Testis (tissue), 3 donors: Measurements from ENCODE around the gene P2RY6. TPM values are rescaled to one million over a fixed set of nuclear protein-coding genes. Genes with fewer than 3 reads are reported as not detected.

Experiments used
- DNase-seq: peaks from one replicate; pipeline ENCODE4 v3.0.0-alpha.2; 2019
- H3K27ac ChIP-seq, 2 donors: fragments of 200-600 bp; sonication (generic); one replicate each; pipeline ENCODE4 v1.5.1; 2019
- H3K27me3 ChIP-seq: fragments of 200-600 bp; sonication (generic); one replicate; pipeline ENCODE4 v1.5.1; 2019
- H3K36me3 ChIP-seq: fragments of 200-600 bp; sonication (generic); one replicate; pipeline ENCODE4 v1.5.1; 2017; ENCODE audit warnings: low read depth; ENCODE audit errors: missing control alignments
- H3K4me1 ChIP-seq: fragments of 200-600 bp; sonication (generic); one replicate; pipeline ENCODE4 v1.5.1; 2019
- H3K4me3 ChIP-seq, 2 donors: fragments of 200-600 bp; sonication (generic); one replicate each; pipeline ENCODE4 v1.5.1; 2017 to 2019
- H3K9me3 ChIP-seq: fragments of 200-600 bp; sonication (generic); one replicate; pipeline ENCODE4 v1.5.1; 2017
- POLR2A ChIP-seq: fragments of 450-650 bp; IDR thresholded peaks from one replicate; pipeline ENCODE4 v1.6.1; 2017; ENCODE audit warnings: antibody characterized with exemption, mild to moderate bottlenecking, moderate library complexity
- WGBS, 2 donors: methylation state at CpG; one replicate each; pipeline ENCODE4 v1.1.5; 2018; 5-methylcytosine and 5-hydroxymethylcytosine counted together
- intact Hi-C: fragments of 100-400 bp; cut with DNase I; formaldehyde crosslinking; loops from one replicate; pipeline ENCODE4 v1.15.1; 2023; ENCODE audit warnings: low total_unique reads
- polyA plus RNA-seq: library from polyadenylated mRNA; stranded (reverse); fragments of 350-450 nt; fragmentation: Illumina TruSeq; extraction: RNeasy Lipid Tissue Mini Kit (QIAGEN cat#74804); gene quantifications from one replicate; pipeline ENCODE4 v1.2.3, GENCODE V29; 2014; ENCODE audit warnings: low read depth, low replicate concordance; ENCODE audit not compliant: insufficient read depth
- total RNA-seq, 2 donors: library from RNA; depleted of rRNA; stranded (reverse); fragments of >200 nt; gene quantifications; one replicate each; pipeline ENCODE4 v1.2.3, GENCODE V29; 2016
- TF ChIP-seq, protein P1 (sequence below), 3 experiments: fragments of 450-650 bp in 2 of 3; fragments of 200-600 bp in 1 of 3; sonication (generic) in 1 of 3; IDR thresholded peaks; one replicate each; pipeline ENCODE4 v1.5.1; 2016 to 2019; ENCODE audit warnings: antibody characterized with exemption in 3 of 3, mild to moderate bottlenecking in 2 of 3, moderate library complexity in 1 of 3

Gene P2RY6
- total and polyA plus RNA-seq, 3 donors from 2014 or later = 0.25 to 2.7 (median 0.47) TPM

DNA sequence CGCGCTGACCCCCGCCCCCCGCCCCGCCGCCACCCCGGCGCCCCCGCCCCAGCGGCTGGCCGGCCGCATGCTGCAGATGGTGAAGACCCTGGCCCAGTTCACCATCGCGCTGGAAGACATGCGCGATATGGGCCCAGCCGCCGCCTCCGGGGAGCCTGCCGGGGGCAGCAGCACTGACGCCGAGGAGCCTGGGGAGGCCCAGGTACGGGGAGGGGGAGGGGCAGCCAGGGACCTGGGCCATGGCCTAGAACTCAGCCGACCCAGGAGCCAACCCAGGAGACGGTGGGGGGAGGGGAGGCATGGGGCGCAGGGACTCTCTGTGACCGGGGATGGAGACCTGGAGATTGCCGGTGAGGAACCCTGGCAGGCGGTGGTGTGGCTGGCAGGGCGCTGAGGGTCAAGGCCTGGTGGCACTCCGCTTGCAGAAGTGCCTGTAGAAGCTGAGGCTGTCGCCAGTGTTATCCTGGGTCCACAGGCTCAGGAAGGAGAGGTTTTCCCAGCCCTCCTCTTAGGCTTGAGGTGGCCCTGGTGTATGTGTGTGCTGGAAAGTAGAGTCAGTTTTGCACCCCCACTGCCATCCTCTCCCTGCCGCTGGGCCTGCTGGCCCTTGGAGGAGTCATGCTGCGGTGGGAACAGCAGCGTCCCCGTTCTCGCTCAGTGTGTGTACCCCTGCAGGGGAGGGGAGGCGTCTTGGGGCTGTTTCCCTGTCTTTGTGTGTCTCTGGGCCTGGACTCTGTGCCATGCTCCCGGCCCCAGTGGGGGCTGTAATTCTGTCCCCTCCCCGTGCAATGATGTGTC, 71.1 kb downstream of the P2RY6 start:
- no peaks in the 10 kb centered on the region for H3K27me3 ChIP-seq
- peak overlapping the region; percentile 37 to 45 for H3K4me3 ChIP-seq
- H3K4me1 ChIP-seq = peaks cover 29% of the 10 kb centered on the region
- no peak for DNase-seq
- intact Hi-C loops = loop anchor here (5.0 to 10.0 kb wide), 2 partner anchors 36 to 52 kb away; partner anchors contain the start of gene ARHGEF17
- TF ChIP-seq, protein P1, sequence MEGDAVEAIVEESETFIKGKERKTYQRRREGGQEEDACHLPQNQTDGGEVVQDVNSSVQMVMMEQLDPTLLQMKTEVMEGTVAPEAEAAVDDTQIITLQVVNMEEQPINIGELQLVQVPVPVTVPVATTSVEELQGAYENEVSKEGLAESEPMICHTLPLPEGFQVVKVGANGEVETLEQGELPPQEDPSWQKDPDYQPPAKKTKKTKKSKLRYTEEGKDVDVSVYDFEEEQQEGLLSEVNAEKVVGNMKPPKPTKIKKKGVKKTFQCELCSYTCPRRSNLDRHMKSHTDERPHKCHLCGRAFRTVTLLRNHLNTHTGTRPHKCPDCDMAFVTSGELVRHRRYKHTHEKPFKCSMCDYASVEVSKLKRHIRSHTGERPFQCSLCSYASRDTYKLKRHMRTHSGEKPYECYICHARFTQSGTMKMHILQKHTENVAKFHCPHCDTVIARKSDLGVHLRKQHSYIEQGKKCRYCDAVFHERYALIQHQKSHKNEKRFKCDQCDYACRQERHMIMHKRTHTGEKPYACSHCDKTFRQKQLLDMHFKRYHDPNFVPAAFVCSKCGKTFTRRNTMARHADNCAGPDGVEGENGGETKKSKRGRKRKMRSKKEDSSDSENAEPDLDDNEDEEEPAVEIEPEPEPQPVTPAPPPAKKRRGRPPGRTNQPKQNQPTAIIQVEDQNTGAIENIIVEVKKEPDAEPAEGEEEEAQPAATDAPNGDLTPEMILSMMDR (IDR thresholded peaks at IDR 0.05) = no peak
- no peak for TF ChIP-seq POLR2A
- 23 to 33% methylated on average over 8 to 40 of the region's 40 CpGs for WGBS, 2 donors
- H3K27ac ChIP-seq = no peak overlapping the region
- no peaks in the 10 kb centered on the region for H3K36me3 ChIP-seq
- no peaks in the 10 kb centered on the region for H3K9me3 ChIP-seq

DNA sequence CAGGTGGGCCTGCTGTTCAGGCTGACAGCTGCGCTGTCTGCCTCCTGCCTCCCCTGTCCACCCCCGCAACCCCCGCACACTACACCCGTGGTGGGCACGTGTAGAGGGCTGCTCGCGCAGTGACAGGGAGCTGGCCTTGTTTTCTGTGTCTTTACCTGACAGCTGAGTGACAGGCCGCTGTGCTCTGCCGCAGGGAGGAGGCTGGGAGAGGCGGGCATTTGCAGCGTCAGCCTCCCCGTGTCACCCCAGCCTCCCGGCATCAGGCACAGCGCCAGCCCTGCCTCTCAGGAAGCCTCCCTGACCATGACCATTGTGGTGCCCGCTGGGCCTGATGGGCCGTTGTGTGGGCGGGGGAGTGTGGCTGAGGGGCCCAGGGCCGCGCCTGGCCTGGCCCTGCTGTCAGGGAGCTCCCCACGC, 72.1 kb downstream of the P2RY6 start:
- Histone ChIP-seq H3K36me3 (no peaks in the 10 kb centered on the region), H3K27ac (no peak overlapping the region), H3K9me3 (no peaks in the 10 kb centered on the region), H3K4me1 (peaks cover 21% of the 10 kb centered on the region), H3K4me3 (no peak overlapping the region), H3K27me3 (no peaks in the 10 kb centered on the region)
- WGBS, 2 donors = 40% methylated on average over 19 of the region's 20 CpGs; no CpG with 5 or more reads in 1 of the 2 donors
- intact Hi-C loops = loop anchor here (5.0 to 10.0 kb wide), 2 partner anchors 37 to 51 kb away; partner anchors contain the start of gene ARHGEF17
- no peak for TF ChIP-seq POLR2A
- TF ChIP-seq, protein P1 (IDR thresholded peaks at IDR 0.05) = no peak
- peak; percentile 80 for DNase-seq

DNA sequence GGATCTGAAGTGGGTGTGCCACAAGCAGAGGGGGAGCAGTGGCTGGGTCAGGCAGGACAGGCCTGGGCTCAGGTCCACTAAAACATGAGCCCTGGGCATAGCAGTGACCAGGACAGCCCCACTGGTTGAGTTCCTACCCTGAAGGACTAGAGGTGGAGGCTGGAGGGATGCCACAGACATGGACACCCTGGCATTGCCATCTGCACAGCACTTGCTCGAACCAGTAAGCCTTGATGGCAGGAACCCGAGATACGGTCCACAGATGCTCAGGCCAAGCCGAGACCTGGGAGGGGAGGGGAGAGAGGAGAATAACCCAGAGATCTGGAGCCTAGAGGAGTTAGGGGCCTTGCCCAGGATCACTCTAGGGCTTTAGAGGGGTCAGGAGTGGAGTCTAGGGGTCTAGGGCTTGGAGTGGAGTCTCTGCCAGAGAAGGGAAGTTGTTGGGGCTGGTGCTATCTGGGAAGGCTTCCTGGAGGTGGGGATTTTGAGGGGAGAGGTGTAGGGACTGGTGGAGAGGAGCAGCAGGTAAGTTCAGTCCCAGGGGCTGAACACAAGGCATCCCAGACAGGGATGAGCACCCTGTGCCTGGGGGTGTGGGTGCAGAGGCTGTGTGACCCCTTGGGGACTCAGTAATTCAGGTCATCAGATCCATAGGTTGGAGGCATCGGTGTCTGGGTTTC, 73.5 kb downstream of the P2RY6 start:
- no peaks in the 10 kb centered on the region for H3K27me3 ChIP-seq
- no peak for DNase-seq
- peaks cover 24% of the 10 kb centered on the region for H3K4me1 ChIP-seq
- intact Hi-C loops = loop anchor here (10.0 kb wide), 1 partner anchor 49 kb away; no protein-coding TSS in a partner anchor
- 72 to 90% methylated on average over 2 to 5 of the region's 5 CpGs for WGBS, 2 donors
- H3K4me3 ChIP-seq = no peak overlapping the region
- no peak overlapping the region for H3K27ac ChIP-seq
- TF ChIP-seq, protein P1 (IDR thresholded peaks at IDR 0.05) = no peak
- no peak for TF ChIP-seq POLR2A
- no peaks in the 10 kb centered on the region for H3K36me3 ChIP-seq
- H3K9me3 ChIP-seq = no peaks in the 10 kb centered on the region

DNA sequence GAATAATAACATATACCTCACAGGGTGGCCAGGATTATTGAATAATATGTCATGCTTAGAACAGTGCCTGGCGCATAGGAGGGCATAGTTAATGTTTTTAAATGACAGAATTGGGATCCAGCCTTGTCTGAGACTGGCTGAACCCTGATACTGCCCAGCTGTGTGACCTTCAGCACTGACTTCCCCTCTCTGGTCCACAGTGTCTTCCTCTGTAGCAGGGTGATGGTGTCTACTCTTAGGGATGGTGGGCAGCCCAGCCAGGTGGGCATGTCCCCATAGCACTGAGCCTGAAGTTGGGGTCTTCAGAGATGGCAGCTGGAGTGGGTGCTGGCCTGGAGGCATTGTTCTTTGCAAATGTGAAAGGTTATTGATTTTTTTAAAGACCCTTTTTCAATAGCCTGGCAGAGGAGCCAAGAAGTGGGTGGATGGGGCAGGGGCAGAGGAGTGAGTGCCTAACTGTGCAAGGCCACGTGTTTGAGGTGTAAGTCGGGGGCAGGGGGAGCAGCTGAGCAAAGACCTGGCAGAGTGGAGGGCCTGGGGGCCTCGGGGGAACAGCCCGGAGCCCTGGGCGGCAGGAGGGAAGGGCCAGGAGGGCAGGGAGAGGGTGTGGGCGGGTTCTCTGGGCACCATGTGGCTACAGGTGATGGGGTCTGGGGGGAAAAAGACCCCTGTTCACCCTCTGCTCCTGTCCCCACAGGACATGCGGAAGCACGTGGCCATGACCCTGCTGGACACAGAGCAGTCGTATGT, 74.2 kb downstream of the P2RY6 start:
- Histone ChIP-seq H3K36me3 (no peaks in the 10 kb centered on the region), H3K4me1 (peaks cover 24% of the 10 kb centered on the region), H3K9me3 (no peaks in the 10 kb centered on the region), H3K4me3 (no peak overlapping the region), H3K27ac (no peak overlapping the region), H3K27me3 (no peaks in the 10 kb centered on the region)
- intact Hi-C loops = loop anchor here (10.0 kb wide), 1 partner anchor 48 kb away; no protein-coding TSS in a partner anchor
- no peak for DNase-seq
- 73 to 80% methylated on average over 7 to 10 of the region's 10 CpGs for WGBS, 2 donors
- TF ChIP-seq, protein P1 (IDR thresholded peaks at IDR 0.05) = no peak
- no peak for TF ChIP-seq POLR2A
